Measurements from ENCODE around the gene PEF1.

- TF ChIP-seq CTCF (IDR thresholded peaks at IDR 0.05) (no peak), POLR2A (IDR thresholded peaks at IDR 0.05) (no peak)
These were observed 30.2 kb downstream of the PEF1 start for GRCh38 chr1:31614414-31615005.

All from vagina (tissue), 2 donors.